ENCODE results near the gene METTL21C.

Gene METTL21C

DNA sequence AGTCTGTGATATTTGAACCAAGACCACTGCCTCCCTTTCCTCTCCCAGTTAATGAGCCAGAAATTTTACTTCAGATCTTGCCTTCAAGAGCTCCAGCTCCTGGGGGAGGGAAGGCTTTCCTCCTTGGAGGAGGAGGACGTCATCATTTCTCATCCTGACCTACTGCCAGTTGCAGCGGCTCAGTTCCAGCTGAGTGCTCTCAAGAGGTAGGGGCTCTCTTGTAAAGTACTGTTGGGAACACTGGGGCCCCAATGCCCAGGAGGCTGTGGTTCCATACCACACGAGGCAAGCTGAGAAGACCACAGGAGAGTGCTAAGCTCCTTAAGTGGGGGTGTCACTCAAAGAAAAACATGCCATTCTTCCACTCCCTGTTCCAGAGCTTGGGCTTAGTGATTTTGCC, 36.2 kb downstream of the METTL21C start:
- DNase-seq: no peak

DNA sequence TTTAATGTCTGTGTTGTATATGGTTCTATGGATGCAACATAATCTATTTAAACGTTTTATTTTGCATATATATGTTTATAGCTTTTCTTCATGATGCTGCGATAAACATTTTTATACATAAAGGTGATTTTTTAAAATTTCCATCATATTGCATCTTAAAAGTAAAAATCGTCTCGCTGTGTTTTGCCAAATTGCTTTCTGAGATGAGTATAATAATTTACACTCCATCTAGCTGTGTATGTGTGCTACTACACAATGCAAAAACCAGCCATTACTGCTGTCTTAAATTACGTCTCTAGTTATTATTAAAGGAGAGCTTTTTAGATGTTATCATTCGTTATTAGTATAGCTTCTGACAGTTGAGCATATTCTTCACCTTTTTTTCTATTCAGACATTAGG, 37.2 kb downstream of the METTL21C start:
- DNase-seq: no peak

DNA sequence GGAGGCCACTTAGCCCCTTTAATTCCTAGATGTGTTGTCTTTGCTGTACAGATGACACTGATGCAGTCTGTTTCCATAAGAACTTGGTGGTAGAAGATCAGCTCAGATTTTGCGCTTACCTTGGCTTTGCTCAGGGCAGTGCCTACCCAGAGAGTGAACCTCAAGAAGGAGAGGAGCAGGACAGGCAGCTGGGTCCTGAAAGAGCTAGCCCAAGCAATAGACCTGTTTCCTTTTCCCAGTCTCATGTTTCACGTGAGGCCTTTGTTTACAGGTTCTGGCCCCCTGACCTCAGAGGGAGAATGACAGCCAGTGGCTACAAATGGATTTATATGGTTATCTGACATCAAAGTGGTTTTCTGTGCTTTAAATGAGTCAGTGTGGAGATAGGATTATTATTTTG, 40.1 kb downstream of the METTL21C start:
- DNase-seq: no peak

DNA sequence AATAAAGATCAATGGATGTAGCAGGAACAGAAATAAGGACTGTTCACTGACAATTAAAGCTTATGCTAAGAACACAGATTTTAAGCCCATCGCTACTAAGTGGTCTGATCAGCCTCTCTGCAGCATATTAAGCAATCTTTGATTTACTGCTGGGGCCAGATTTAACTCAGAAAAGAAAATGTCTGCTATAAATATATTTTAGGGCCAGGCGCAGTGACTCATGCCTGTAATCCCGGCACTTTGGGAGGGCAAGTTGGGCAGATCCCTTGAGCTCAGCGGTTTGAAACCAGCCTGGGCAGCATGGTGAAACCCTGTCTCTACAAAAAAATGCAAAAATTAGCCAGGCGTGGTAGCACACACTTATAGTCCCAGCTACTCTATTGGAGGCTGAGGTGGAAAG, 43.0 kb downstream of the METTL21C start:
- no peak for DNase-seq

DNA sequence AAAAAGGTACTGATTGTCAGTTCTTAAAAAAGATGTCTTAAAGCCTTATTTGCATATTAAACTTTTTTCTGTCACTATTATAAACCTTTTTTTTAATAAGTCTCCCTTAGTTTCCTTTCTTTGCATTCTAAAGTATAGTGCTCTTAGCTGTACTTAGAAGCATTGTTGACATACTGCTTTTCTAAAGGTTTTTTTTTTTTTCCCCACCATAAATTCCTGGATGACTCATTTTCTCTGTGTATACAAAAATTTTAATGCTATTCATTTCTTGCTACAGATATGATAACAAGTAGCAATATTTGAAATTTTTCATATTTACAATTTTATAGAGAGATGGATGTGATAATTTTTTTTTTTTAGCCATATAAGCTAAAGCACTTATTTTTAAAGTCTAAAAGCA, 43.5 kb downstream of the METTL21C start:
- no peak for DNase-seq

DNA sequence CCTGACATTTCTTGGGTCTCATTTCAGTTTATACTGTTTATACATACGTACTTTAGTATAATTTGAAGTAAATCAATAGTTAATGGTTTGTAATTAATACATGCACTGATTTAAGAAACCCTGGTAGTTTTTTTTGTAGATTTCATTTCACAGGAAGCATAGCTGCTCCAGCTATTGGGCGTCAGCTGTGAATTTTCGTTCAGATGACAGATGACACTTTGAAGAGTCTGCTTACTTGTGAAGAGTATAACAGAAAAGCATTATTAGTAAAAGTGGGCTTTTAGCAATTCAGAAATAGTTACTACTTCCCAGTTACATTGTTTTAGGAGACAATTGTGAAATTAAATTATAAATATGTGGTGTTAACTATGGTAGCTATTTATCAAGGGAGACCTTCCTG, 44.4 kb downstream of the METTL21C start:
- DNase-seq: no peak

DNA sequence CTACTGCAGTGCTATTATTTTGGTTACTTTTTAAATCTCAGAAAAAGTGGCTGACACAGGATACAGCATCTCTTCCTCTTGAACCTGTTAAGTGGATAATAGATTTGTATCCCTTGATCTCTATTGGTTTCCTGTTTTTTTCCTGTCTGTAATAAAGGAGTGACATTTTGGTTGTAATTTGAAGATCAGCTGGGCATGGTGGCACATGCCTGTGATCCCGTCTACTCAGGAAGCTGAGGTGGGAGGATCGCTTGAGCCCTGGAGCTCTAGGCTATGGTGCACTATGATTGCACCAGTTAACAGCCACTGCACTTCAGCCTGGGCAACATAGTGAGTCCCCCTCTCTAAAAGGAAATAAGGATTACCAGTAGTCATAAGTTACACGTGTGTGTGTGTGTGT, 46.8 kb downstream of the METTL21C start:
- DNase-seq: no peak

DNA sequence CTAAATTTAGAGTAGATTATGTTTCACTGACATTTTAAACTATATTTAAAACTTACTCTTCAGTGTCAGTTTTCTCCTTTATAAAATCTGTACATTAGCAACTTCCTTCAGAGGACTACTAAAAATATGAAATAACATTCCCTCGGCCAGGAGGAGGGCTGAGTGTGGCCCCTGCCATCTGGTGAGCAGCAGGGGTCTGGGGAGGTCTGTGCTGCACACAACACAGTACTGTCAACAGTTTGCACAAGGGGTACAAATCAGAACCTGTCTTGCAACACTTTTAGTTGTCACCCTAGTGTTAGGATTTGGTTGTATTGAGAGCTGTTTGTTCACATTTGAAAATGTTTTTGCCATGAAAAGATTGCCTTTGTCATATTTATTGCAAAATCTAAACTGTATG, 49.1 kb downstream of the METTL21C start:
- DNase-seq: no peak

DNA sequence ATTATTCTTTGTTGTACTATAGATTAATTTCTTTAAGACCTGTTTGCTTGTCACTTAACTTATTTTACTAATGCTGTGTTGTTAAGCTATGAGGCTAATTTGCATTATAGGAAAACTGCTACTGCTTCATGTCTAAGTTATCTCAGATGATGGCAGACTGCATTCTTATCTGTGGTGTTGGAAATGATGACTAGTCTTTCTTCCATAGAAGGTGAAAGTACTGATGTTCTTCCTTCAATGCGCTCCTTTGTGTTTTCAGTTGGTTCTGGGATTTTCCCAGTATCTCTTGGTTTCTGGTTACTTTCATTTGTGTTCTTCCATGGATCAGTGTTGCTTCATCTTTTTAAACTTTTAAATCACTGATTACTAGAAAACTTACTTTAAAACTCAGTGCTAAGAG, 51.2 kb downstream of the METTL21C start:
- DNase-seq: no peak

DNA sequence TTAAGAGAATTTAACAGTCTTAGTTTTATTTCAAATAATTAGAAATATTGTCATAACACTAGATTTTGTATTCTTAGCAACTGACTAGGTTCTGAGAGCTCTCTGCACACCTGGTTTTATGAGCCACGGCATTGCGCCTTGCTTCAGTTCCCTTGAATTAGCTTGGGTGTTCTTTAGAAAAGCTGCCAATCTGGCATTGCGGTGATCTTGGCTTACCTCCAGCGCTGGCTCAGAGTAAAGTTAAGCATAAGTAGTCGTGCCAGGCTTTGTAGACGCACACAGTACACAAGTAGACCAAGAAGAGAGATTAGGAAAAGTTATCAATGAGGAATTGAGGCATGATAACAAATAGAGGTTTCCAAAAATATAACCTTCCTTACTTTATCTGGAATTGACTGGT, 52.4 kb downstream of the METTL21C start:
- no peak for DNase-seq

DNA sequence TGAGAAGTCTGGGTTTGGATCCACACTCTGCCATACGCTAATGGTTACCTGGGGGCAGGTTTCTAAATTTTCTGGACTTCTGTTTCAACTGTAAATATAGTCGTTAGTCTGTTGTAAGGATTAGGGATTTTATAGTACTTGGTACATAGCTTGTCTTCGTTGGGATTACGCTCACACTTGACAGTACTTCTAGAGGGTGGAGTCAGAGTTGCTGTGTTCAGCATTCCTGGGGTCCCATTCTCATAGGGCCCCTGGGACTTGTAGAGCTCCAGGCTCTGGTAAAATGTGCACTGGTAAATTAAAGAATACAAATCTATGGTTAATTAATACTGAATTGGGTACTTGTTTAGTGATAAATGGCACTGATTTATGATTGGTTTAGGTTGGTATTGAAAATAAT, 52.8 kb downstream of the METTL21C start:
- no peak for DNase-seq

DNA sequence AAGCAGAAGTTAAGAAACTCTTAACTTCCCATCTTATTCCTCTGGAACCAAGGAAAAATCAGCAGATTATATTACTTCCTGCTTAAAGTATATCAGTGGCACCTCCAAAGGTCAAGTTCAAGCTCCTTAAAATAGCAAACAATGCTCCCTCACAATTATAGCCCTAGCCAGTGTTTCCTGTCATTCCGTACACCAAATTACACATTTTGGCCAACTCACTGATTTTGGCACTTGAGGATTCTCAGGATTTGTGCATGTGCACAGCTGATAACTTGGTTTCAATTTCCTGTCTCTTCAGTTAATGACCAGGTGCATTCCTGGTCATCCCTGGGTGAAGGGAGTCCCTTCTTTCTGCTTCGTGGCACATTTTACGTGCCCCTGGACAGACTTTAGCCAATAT, 56.1 kb downstream of the METTL21C start:
- no peak for DNase-seq

Measured in NCI-H2029 (cell line).